ENCODE measurements around the gene EPHA3. TPM values are rescaled to one million over a fixed set of nuclear protein-coding genes. Genes with fewer than 3 reads are reported as not detected.

Gene EPHA3
- total RNA-seq, 1 experiment from 2014 or later = 0.74 TPM

DNA sequence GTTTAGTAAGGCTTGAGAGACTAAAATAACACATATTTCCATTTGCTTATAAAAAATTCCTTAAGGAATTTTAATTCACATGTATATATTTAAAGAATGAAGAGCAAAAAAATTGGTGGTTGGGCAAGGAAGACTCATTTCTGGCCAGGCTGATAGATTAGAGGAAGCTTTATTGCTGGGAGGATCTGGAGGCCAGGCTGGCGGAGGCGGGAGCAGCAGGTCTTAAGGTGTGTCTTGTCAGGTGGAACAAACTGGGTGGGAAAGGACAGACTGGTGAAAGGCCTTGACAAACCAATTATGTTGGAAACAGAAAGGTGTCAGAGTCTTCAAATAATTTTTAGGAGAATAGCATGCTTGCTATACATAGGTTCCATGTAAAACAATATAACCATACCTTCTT, 124.7 kb downstream of the EPHA3 start (continued):
- no peak for TF ChIP-seq NFYB (CRISPR knock-in tag; conservative IDR thresholded peaks at IDR 0.05; ENCODE audit: low read depth)
- no peak for TF ChIP-seq HMGA2 (CRISPR knock-in tag; IDR thresholded peaks at IDR 0.05)
- no peak for TF ChIP-seq KAT7 (CRISPR knock-in tag; IDR thresholded peaks at IDR 0.05; ENCODE audit: borderline replicate concordance)

- H3K4me3 Mint-ChIP-seq = no peak overlapping the region
- H3K9me3 Mint-ChIP-seq = no peaks in the 10 kb centered on the region
- H3K27me3 Mint-ChIP-seq (ENCODE audit: low read depth) = no peaks in the 10 kb centered on the region
- POLR2A ChIA-PET = no interaction called here
- ATAC-seq (no peak), DNase-seq (ENCODE audit: low spot score) (no peak)
- CTCF ChIA-PET = no interaction called here
- H3K4me1 Mint-ChIP-seq = peaks cover 19% of the 10 kb centered on the region
- H3K36me3 Mint-ChIP-seq = no peaks in the 10 kb centered on the region
- no peak for TF ChIP-seq MLX (CRISPR knock-in tag; IDR thresholded peaks at IDR 0.05)
- no peak for TF ChIP-seq RORB (CRISPR knock-in tag; IDR thresholded peaks at IDR 0.05)
- TF ChIP-seq, protein P1, sequence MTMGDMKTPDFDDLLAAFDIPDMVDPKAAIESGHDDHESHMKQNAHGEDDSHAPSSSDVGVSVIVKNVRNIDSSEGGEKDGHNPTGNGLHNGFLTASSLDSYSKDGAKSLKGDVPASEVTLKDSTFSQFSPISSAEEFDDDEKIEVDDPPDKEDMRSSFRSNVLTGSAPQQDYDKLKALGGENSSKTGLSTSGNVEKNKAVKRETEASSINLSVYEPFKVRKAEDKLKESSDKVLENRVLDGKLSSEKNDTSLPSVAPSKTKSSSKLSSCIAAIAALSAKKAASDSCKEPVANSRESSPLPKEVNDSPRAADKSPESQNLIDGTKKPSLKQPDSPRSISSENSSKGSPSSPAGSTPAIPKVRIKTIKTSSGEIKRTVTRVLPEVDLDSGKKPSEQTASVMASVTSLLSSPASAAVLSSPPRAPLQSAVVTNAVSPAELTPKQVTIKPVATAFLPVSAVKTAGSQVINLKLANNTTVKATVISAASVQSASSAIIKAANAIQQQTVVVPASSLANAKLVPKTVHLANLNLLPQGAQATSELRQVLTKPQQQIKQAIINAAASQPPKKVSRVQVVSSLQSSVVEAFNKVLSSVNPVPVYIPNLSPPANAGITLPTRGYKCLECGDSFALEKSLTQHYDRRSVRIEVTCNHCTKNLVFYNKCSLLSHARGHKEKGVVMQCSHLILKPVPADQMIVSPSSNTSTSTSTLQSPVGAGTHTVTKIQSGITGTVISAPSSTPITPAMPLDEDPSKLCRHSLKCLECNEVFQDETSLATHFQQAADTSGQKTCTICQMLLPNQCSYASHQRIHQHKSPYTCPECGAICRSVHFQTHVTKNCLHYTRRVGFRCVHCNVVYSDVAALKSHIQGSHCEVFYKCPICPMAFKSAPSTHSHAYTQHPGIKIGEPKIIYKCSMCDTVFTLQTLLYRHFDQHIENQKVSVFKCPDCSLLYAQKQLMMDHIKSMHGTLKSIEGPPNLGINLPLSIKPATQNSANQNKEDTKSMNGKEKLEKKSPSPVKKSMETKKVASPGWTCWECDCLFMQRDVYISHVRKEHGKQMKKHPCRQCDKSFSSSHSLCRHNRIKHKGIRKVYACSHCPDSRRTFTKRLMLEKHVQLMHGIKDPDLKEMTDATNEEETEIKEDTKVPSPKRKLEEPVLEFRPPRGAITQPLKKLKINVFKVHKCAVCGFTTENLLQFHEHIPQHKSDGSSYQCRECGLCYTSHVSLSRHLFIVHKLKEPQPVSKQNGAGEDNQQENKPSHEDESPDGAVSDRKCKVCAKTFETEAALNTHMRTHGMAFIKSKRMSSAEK (CRISPR knock-in tag; IDR thresholded peaks at IDR 0.05; ENCODE audit: borderline replicate concordance) = no peak
- TF ChIP-seq TEAD1 (CRISPR knock-in tag; IDR thresholded peaks at IDR 0.05) = no peak
- no peak for TF ChIP-seq JUN (CRISPR knock-in tag; IDR thresholded peaks at IDR 0.05)
- TF ChIP-seq, protein P2, sequence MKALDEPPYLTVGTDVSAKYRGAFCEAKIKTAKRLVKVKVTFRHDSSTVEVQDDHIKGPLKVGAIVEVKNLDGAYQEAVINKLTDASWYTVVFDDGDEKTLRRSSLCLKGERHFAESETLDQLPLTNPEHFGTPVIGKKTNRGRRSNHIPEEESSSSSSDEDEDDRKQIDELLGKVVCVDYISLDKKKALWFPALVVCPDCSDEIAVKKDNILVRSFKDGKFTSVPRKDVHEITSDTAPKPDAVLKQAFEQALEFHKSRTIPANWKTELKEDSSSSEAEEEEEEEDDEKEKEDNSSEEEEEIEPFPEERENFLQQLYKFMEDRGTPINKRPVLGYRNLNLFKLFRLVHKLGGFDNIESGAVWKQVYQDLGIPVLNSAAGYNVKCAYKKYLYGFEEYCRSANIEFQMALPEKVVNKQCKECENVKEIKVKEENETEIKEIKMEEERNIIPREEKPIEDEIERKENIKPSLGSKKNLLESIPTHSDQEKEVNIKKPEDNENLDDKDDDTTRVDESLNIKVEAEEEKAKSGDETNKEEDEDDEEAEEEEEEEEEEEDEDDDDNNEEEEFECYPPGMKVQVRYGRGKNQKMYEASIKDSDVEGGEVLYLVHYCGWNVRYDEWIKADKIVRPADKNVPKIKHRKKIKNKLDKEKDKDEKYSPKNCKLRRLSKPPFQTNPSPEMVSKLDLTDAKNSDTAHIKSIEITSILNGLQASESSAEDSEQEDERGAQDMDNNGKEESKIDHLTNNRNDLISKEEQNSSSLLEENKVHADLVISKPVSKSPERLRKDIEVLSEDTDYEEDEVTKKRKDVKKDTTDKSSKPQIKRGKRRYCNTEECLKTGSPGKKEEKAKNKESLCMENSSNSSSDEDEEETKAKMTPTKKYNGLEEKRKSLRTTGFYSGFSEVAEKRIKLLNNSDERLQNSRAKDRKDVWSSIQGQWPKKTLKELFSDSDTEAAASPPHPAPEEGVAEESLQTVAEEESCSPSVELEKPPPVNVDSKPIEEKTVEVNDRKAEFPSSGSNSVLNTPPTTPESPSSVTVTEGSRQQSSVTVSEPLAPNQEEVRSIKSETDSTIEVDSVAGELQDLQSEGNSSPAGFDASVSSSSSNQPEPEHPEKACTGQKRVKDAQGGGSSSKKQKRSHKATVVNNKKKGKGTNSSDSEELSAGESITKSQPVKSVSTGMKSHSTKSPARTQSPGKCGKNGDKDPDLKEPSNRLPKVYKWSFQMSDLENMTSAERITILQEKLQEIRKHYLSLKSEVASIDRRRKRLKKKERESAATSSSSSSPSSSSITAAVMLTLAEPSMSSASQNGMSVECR (CRISPR knock-in tag; IDR thresholded peaks at IDR 0.05; ENCODE audit: borderline replicate concordance) = no peak
- no peak for TF ChIP-seq EMX1 (CRISPR knock-in tag; IDR thresholded peaks at IDR 0.05)
- no peak for TF ChIP-seq FOXP4 (CRISPR knock-in tag; IDR thresholded peaks at IDR 0.05)
- no peak for TF ChIP-seq GABPB1 (CRISPR knock-in tag; IDR thresholded peaks at IDR 0.05)
- no peak for TF ChIP-seq ZNF232 (CRISPR knock-in tag; IDR thresholded peaks at IDR 0.05)
- no peak for TF ChIP-seq CREM (CRISPR knock-in tag; IDR thresholded peaks at IDR 0.05)
- TF ChIP-seq ZNF263 (CRISPR knock-in tag; IDR thresholded peaks at IDR 0.05; ENCODE audit: low read depth) = no peak
- TF ChIP-seq STAT6 (CRISPR knock-in tag; conservative IDR thresholded peaks at IDR 0.05; ENCODE audit: low read depth) = no peak
- TF ChIP-seq E2F5 (CRISPR knock-in tag; IDR thresholded peaks at IDR 0.05) = no peak
- TF ChIP-seq SOX15 (CRISPR knock-in tag; IDR thresholded peaks at IDR 0.05) = no peak
- H3K27ac Mint-ChIP-seq = no peak overlapping the region
Measured at GRCh38 chr3:89234620-89235019, 127.2 kb downstream of the EPHA3 start.

Measured in WTC11 (cell line).